Regular cardiac myocyte (primary cell): ENCODE measurements around the gene BZW1. TPM values are rescaled to one million over a fixed set of nuclear protein-coding genes. Genes with fewer than 3 reads are reported as not detected.

Experiments used
- total RNA-seq: library from RNA; depleted of rRNA; stranded (reverse); fragments of >200 nt; gene quantifications from 2 replicates; pipeline ENCODE4 v1.2.3, GENCODE V29; 2014

The BZW1 gene
- total RNA-seq, result 656 and 1,039 TPM in 2 replicates

GRCh38 chr2:200811333-200812121, at the start of gene BZW1:
Gene BZW1 (plus strand): TSS chr2:200811910. CDS start chr2:200813218, 1,308 bp downstream.

GRCh38 chr2:200864176-200865034, 52.7 kb downstream of the BZW1 start, which contains the start of gene CLK1:
Gene CLK1 (minus strand): TSS chr2:200864658. CDS start chr2:200861862, 2,796 bp downstream.

Other genes with a start within 250 kb of the BZW1 start
- gene AOX1, start 225.9 kb upstream of the BZW1 start, total RNA-seq, result 54.4 and 96.4 TPM in 2 replicates
- 47.4 and 88.5 TPM in 2 replicates for gene CLK1, start 52.7 kb downstream of the BZW1 start, total RNA-seq
- 49.0 and 56.0 TPM in 2 replicates for gene PPIL3, start 77.2 kb downstream of the BZW1 start, total RNA-seq
- 25.4 and 38.0 TPM in 2 replicates for gene NIF3L1, start 77.5 kb downstream of the BZW1 start, total RNA-seq
- gene ORC2, start 151.8 kb downstream of the BZW1 start, total RNA-seq, result 14.1 and 20.7 TPM in 2 replicates